Bronchial epithelial cell (primary cell): ENCODE measurements around the gene PSMF1. TPM values are rescaled to one million over a fixed set of nuclear protein-coding genes. Genes with fewer than 3 reads are reported as not detected.

ENCODE experiments used
- DNase-seq: peaks from one replicate; pipeline ENCODE4 v3.0.0-alpha.2; 2010; ENCODE audit warnings: low read depth
- FAIRE-seq: peaks from 2 replicates; lab custom pipeline; 2011; peaks lifted over from hg19 to GRCh38; lab: Jason Lieb, UNC
- H3K27me3 ChIP-seq: 2 replicates; pipeline ENCODE4 v1.5.1; 2011; ENCODE audit warnings: low read length; ENCODE audit not compliant: control insufficient read depth, insufficient read depth
- H3K36me3 ChIP-seq: 2 replicates; pipeline ENCODE4 v1.5.1; 2011; ENCODE audit warnings: low read length; ENCODE audit not compliant: control insufficient read depth, insufficient read depth
- H3K4me3 ChIP-seq: 2 replicates; pipeline ENCODE4 v1.5.1; 2011; ENCODE audit warnings: mild to moderate bottlenecking, low read depth, low read length, control low read depth
- total RNA-seq: library from RNA; depleted of rRNA; stranded (reverse); fragments of >200 nt; gene quantifications from 2 replicates; pipeline ENCODE4 v1.2.1, GENCODE V29; 2014
- TF ChIP-seq, protein P1 (sequence below): IDR thresholded peaks from 2 replicates; pipeline ENCODE4 v1.5.1; 2011; ENCODE audit warnings: mild to moderate bottlenecking, moderate library complexity, low read length, control low read depth, inconsistent platforms; ENCODE audit not compliant: insufficient read depth, severe bottlenecking

PSMF1 gene
- total RNA-seq, 1 donor from 2014 or later: 20.3 TPM

DNA sequence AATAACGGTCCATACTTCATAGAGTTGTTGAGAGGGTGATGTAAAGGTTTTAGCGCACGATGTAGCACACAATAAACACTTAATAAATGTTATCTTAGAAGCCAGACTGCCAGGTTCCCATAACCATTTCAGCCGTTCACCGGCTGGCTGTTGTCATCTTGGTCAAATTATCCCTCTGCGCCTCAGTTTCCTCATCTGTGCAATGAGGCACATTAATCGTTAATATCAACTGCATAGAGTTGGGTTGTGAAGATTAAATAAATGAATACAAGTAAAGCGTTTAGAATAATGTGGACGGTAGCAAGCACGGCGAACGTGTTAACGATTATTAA lies 432 bp upstream of the PSMF1 start:
- peak overlapping the region; percentile 91 for H3K4me3 ChIP-seq
- H3K27me3 ChIP-seq: no peaks in the 10 kb centered on the region
- no peak for FAIRE-seq
- TF ChIP-seq, protein P1, sequence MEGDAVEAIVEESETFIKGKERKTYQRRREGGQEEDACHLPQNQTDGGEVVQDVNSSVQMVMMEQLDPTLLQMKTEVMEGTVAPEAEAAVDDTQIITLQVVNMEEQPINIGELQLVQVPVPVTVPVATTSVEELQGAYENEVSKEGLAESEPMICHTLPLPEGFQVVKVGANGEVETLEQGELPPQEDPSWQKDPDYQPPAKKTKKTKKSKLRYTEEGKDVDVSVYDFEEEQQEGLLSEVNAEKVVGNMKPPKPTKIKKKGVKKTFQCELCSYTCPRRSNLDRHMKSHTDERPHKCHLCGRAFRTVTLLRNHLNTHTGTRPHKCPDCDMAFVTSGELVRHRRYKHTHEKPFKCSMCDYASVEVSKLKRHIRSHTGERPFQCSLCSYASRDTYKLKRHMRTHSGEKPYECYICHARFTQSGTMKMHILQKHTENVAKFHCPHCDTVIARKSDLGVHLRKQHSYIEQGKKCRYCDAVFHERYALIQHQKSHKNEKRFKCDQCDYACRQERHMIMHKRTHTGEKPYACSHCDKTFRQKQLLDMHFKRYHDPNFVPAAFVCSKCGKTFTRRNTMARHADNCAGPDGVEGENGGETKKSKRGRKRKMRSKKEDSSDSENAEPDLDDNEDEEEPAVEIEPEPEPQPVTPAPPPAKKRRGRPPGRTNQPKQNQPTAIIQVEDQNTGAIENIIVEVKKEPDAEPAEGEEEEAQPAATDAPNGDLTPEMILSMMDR: no peak
- no peak for DNase-seq
- no peaks in the 10 kb centered on the region for H3K36me3 ChIP-seq

DNA sequence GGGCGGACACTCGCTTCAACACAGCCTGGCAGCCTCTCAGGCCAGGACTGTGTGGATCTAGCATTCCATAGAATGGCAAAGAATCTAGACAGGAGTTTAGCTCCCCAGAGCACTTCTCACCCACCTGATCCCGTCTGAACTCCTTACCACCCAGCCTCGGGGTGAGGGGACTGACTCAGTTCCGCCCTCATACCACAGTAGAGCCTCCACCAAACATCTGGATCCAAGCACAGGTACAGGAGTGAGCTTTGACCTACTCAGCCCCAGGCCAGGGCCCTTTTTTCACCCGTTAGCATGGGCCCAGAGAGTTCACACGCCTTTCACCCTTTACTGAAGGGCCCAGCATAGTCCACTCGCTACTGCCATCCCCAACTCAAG lies 715 bp downstream of the PSMF1 start:
- DNase-seq (peak; percentile 12), FAIRE-seq (no peak)
- no peaks in the 10 kb centered on the region for H3K36me3 ChIP-seq
- TF ChIP-seq, protein P1: no peak
- H3K4me3 ChIP-seq: peak overlapping the region; percentile 91
- no peaks in the 10 kb centered on the region for H3K27me3 ChIP-seq

DNA sequence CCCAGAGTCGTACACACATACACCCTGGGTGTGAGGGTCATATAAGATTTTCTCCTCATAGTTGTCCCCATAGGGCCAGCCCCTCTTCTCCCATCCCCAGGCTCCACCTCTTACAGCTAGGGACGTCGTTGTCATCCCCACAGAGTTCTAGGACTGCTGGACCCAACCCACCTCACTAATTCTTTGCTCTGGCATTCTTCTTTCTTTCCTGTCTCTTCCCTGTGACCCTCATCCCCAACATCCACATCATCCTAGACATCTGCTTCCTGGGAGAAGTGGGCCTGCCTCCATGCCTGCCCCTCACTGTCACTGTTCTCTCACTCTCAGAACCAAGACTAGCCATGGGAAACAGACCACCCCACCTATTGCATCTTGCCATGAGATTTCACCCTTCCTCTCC lies 1.1 kb downstream of the PSMF1 start:
- FAIRE-seq (no peak), DNase-seq (no peak)
- Histone ChIP-seq H3K4me3 (peak overlapping the region; percentile 91), H3K27me3 (no peaks in the 10 kb centered on the region), H3K36me3 (no peaks in the 10 kb centered on the region)
- TF ChIP-seq, protein P1: no peak

DNA sequence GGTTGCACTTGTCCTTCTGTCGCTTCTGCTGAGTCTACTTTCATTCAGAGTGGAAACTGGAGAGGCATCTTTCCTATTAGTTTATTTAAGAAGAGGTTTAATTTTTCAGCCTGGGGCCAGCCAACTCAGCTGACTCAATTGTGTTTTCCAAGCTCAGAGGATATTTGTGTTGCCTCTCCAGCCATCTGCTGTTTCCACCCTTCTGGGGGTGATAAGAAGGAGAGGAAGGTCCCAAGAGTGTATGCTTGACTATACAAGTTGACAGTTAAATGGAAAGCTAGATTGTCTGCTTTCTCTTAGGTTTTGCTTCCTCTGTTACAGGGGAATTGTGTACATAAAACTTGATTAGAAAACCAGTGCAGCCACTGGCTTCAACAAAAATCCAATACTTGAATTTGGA lies 3.0 kb downstream of the PSMF1 start:
- peaks cover 4% of the 10 kb centered on the region for H3K36me3 ChIP-seq
- DNase-seq (no peak), FAIRE-seq (no peak)
- H3K27me3 ChIP-seq: no peaks in the 10 kb centered on the region
- H3K4me3 ChIP-seq: no peak overlapping the region
- TF ChIP-seq, protein P1: no peak

DNA sequence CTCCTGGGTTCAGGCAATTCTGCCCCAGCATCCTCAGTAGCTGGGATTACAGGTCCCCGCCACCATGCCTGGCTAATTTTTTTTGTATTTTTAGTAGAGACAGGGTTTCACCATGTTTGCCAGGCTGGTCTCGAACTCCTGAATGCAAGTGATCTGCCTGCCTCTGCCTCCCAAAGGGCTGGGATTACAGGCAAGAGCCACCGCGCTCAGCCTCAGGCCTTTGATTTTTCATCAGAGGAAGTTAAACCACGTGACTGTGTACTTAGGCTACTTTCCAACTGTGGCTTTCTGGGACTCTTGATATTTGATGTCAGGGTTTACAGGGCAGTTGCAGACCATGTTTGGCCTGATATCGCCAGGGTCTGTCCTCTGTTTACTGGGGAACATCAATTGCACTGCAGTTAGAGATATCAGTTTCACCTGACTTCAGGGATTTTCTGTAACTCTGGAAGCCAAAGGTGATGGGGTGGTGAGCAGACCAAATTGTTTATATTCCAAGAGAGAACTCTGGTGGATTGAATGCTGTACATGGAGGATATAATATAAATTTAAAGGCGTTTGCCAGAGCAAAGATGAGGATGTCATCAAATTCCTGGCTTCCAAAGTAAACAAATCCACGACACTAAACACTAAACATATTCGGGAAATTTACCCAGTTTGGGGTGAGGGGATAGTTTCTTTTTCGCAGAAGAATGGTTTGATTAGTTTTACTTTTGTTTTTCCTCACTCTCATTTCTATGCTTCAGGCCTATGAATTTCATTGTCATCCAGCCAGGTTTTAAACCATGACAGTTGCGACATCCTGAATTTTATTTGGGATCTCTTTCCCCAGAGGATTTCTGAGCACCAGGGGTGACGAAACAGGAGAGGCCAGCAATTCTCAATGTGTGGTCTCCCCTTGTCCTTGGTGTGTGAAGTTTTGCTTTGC lies 4.2 kb downstream of the PSMF1 start:
- H3K4me3 ChIP-seq: no peak overlapping the region
- DNase-seq: peak; percentile 48
- FAIRE-seq: no peak
- peaks cover 10% of the 10 kb centered on the region for H3K36me3 ChIP-seq
- TF ChIP-seq, protein P1: no peak
- no peaks in the 10 kb centered on the region for H3K27me3 ChIP-seq
